ENCODE measurements around the gene DOK7. TPM values are rescaled to one million over a fixed set of nuclear protein-coding genes. Genes with fewer than 3 reads are reported as not detected.

The DOK7 gene
- total RNA-seq, 1 experiment from 2014 or later: 0.26 TPM

DNA sequence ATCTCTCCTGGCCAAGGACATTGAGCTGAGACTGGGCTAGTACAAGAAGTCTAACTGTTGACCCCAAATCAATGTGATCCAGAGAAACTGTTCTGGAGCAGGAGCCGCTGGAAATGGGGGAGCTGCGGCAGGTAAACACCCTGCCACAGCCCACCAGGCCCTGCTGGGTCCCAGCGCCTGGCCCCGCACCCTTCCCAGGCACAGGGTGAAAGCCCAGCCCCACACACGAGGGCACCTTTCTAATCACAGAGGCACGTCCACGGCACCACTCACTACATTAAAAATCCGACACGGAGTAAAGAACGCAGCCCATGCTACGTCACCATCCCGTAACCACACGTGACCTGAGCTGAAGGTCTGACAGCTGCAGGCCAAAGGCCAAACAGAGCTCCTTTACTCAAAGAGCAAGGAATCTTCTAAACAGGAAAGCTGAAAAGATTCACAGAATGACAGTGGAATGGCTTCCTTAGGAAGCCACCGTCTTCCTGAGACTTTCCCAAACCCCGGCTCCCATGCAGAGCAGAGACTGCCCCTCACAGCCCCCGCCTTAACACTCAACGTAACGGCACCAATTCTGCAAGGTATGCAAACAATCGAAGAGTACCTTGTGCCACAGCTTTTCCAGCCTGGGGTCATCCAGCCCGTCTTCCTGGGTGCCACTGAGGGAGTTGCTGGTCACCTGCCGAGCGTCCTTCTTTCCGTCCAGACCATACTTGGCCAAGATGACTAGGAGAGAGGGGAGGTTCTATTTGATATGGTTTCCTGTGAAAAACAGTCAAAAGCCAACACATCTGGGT is 56.6 kb downstream of the DOK7 start:
- Histone ChIP-seq H2BK20ac (ENCODE audit: low read depth, low read length, poor library complexity, severe bottlenecking) (no peak overlapping the region), H4K20me1 (ENCODE audit: control insufficient read depth, insufficient read depth, insufficient read length) (no peaks in the 10 kb centered on the region), H4K91ac (ENCODE audit: insufficient read length, low read depth, low read length) (no peak overlapping the region), H2BK5ac (ENCODE audit: insufficient read length, low read length) (no peak overlapping the region), H3K79me2 (ENCODE audit: insufficient read depth, low read length) (no peaks in the 10 kb centered on the region), H2BK12ac (ENCODE audit: insufficient read length, low read depth, low read length) (no peak overlapping the region), H2BK120ac (ENCODE audit: low read depth, low read length, poor library complexity, severe bottlenecking) (no peak overlapping the region), H3T11ph (ENCODE audit: low read length) (no peak overlapping the region), H3K4me2 (ENCODE audit: insufficient read depth, insufficient read length, low read length) (no peak overlapping the region), H3K79me1 (ENCODE audit: insufficient read depth, low read depth, low read length, poor library complexity, severe bottlenecking) (no peaks in the 10 kb centered on the region), H3K27ac (ENCODE audit: insufficient read length, low read depth, low read length) (no peak overlapping the region), H3K27me3 (ENCODE audit: insufficient read depth, low read length) (no peaks in the 10 kb centered on the region), H4K8ac (replicated peaks; ENCODE audit: insufficient read length, low read depth, low read length) (no peak overlapping the region), H3K56ac (ENCODE audit: insufficient read length, low read depth, low read length) (no peak overlapping the region), H4K5ac (ENCODE audit: insufficient read length, low read depth, low read length) (no peak overlapping the region), H3K14ac (ENCODE audit: insufficient read depth, low read length) (no peak overlapping the region), H2BK15ac (ENCODE audit: low read depth, low read length) (no peak overlapping the region), H3K9ac (ENCODE audit: extremely low read depth, insufficient read length, low read length) (no peak overlapping the region), H3K23ac (ENCODE audit: insufficient read length, low read depth, low read length) (no peak overlapping the region), H2AFZ (ENCODE audit: low read length) (no peak overlapping the region), H3K23me2 (ENCODE audit: insufficient read length, low read depth, low read length, poor library complexity, severe bottlenecking) (no peaks in the 10 kb centered on the region), H3K9me3 (ENCODE audit: control insufficient read depth, low read depth, low read length) (no peaks in the 10 kb centered on the region), H3K4me1 (ENCODE audit: insufficient read depth, low read length) (no peaks in the 10 kb centered on the region; the same call in 1 of the 2 replicates), H2AK5ac (ENCODE audit: insufficient read length, low read length) (no peak overlapping the region), H3K4ac (ENCODE audit: low read depth, low read length) (no peak overlapping the region), H3K18ac (ENCODE audit: insufficient read length, low read depth, low read length) (no peak overlapping the region)
- DNase-seq: no peak
- Mint-ChIP-seq H3K9me3 (no peaks in the 10 kb centered on the region), H3K27me3 (ENCODE audit: low read depth) (no peaks in the 10 kb centered on the region; the same call in 1 of the 2 replicates), H3K27ac (no peak overlapping the region), H3K4me1 (peaks cover 3 to 7% of the 10 kb centered on the region in 2 experiments), H3K4me3 (no peak overlapping the region), H3K36me3 (ENCODE audit: insufficient read depth in 1 of 3, low read depth in 3 of 3) (peaks cover 33 to 74% (median 64%) of the 10 kb centered on the region in 3 experiments)
- TF ChIP-seq, protein P1, sequence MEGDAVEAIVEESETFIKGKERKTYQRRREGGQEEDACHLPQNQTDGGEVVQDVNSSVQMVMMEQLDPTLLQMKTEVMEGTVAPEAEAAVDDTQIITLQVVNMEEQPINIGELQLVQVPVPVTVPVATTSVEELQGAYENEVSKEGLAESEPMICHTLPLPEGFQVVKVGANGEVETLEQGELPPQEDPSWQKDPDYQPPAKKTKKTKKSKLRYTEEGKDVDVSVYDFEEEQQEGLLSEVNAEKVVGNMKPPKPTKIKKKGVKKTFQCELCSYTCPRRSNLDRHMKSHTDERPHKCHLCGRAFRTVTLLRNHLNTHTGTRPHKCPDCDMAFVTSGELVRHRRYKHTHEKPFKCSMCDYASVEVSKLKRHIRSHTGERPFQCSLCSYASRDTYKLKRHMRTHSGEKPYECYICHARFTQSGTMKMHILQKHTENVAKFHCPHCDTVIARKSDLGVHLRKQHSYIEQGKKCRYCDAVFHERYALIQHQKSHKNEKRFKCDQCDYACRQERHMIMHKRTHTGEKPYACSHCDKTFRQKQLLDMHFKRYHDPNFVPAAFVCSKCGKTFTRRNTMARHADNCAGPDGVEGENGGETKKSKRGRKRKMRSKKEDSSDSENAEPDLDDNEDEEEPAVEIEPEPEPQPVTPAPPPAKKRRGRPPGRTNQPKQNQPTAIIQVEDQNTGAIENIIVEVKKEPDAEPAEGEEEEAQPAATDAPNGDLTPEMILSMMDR (conservative IDR thresholded peaks at IDR 0.05): no peak
- no CpG with 5 or more reads among the region's 23 CpGs for WGBS (ENCODE audit: extremely low coverage, insufficient read length, low lambda C conversion rate)

All from H9 (cell line).